Endothelial cell of umbilical vein (primary cell): ENCODE results near the gene CALML6. TPM values are rescaled to one million over a fixed set of nuclear protein-coding genes. Genes with fewer than 3 reads are reported as not detected.

Experiments used
- BruUV-seq: library from RNA; stranded (reverse); fragments of 400-500 nt; replicated peaks from 2 replicates; lab custom pipeline; 2021; lab: Mats Ljungman, UMichigan
- CTCF ChIA-PET: fragments of 300-600, 350-600 bp; sonication (Branson Sonifier 250); formaldehyde crosslinking; loops from one replicate; lab custom pipeline; 2021; ENCODE audit warnings: antibody characterized with exemption, inconsistent platforms; lab: Charles Lee
- POLR2A ChIA-PET: fragments of 300-600, 350-600 bp; sonication (Branson Sonifier 250); formaldehyde crosslinking; loops from one replicate; lab custom pipeline; 2021; ENCODE audit warnings: antibody characterized with exemption, inconsistent platforms; lab: Charles Lee
- DNase-seq: peaks from one replicate; pipeline ENCODE4 v3.0.0-alpha.2; 2011; ENCODE audit warnings: low read depth, low spot score
- FAIRE-seq: peaks from 2 replicates; lab custom pipeline; 2011; peaks lifted over from hg19 to GRCh38; lab: Jason Lieb, UNC
- H2AFZ ChIP-seq: 2 replicates; pipeline ENCODE4 v1.6.0; 2012; ENCODE audit warnings: low read depth, low read length, control low read depth, inconsistent platforms
- H3K27ac ChIP-seq: 2 replicates; pipeline ENCODE4 v1.5.1; 2011; ENCODE audit warnings: low read depth, mild to moderate bottlenecking, control low read depth, low read length, moderate library complexity; ENCODE audit not compliant: insufficient read depth
- H3K27me3 ChIP-seq, 2 experiments: 2 replicates each; pipeline versions ENCODE4 v1.6.0 to v1.6.1; 2011; ENCODE audit warnings: low read length in 2 of 2, mixed read lengths in 1 of 2; ENCODE audit not compliant: control insufficient read depth in 2 of 2, insufficient read depth in 2 of 2
- H3K36me3 ChIP-seq, 2 experiments: 2 replicates in 1 of 2; 3 replicates in 1 of 2; pipeline ENCODE4 v1.5.1; 2011; ENCODE audit warnings: low read length in 2 of 2, mild to moderate bottlenecking in 1 of 2, moderate library complexity in 1 of 2; ENCODE audit not compliant: control insufficient read depth in 2 of 2, insufficient read depth in 2 of 2; ENCODE audit errors: extremely low read depth in 1 of 2
- H3K4me1 ChIP-seq: 3 replicates; pipeline ENCODE4 v1.5.1; 2011; ENCODE audit warnings: mild to moderate bottlenecking, low read length; ENCODE audit not compliant: control insufficient read depth, insufficient read depth; ENCODE audit errors: extremely low read depth
- H3K4me2 ChIP-seq: 2 replicates; pipeline ENCODE4 v1.6.1; 2011; ENCODE audit warnings: low read length, control low read depth, mixed read lengths; ENCODE audit not compliant: insufficient read depth
- H3K4me3 ChIP-seq, 3 experiments: fragments of 200-600 bp in 1 of 3; sonication (generic), shearing (Covaris generic) in 1 of 3; replicated peaks in 1 of 3; 2 replicates each; pipeline ENCODE4 v1.5.1; 2011 to 2016; ENCODE audit warnings: control low read depth in 3 of 3, low read length in 3 of 3, mild to moderate bottlenecking in 2 of 3, inconsistent platforms in 1 of 3, low read depth in 1 of 3, moderate library complexity in 1 of 3; ENCODE audit not compliant: insufficient read depth in 1 of 3
- H3K79me2 ChIP-seq: 2 replicates; pipeline ENCODE4 v1.6.0; 2012; ENCODE audit warnings: low read length, inconsistent platforms; ENCODE audit not compliant: control insufficient read depth, insufficient read depth
- H3K9ac ChIP-seq: replicated peaks from 2 replicates; pipeline ENCODE3; 2011; ENCODE audit warnings: low read length, control low read depth; ENCODE audit not compliant: insufficient read depth; ENCODE audit errors: extremely low read depth
- H3K9me1 ChIP-seq: replicated peaks from 3 replicates; pipeline ENCODE4 v1.6.0; 2011; ENCODE audit warnings: mild to moderate bottlenecking, low read length; ENCODE audit not compliant: control insufficient read depth, insufficient read depth; ENCODE audit errors: extremely low read depth
- H3K9me3 ChIP-seq: replicated peaks from 2 replicates; pipeline ENCODE4 v1.5.1; 2012; ENCODE audit warnings: low read length, inconsistent platforms; ENCODE audit not compliant: control insufficient read depth, insufficient read depth
- H4K20me1 ChIP-seq: replicated peaks from 2 replicates; pipeline ENCODE3; 2011; ENCODE audit warnings: mild to moderate bottlenecking, low read length; ENCODE audit not compliant: control insufficient read depth, insufficient read depth; ENCODE audit errors: extremely low read depth
- EZH2 ChIP-seq: IDR thresholded peaks from 2 replicates; pipeline ENCODE4 v1.6.1; 2012; ENCODE audit warnings: borderline replicate concordance, low read depth, mild to moderate bottlenecking, moderate library complexity, low read length, inconsistent platforms; ENCODE audit not compliant: severe bottlenecking
- FOS ChIP-seq: IDR thresholded peaks from 2 replicates; pipeline ENCODE4 v1.6.1; 2011; ENCODE audit warnings: mild to moderate bottlenecking, low read length, moderate library complexity, borderline replicate concordance; ENCODE audit not compliant: insufficient read depth
- GATA2 ChIP-seq: IDR thresholded peaks from 2 replicates; pipeline ENCODE4 v1.7.0; 2011; ENCODE audit warnings: low read depth, mild to moderate bottlenecking, moderate library complexity, mixed read lengths, low read length; ENCODE audit not compliant: insufficient read length, insufficient read depth
- JUN ChIP-seq: IDR thresholded peaks from 2 replicates; pipeline ENCODE4 v1.6.1; 2011; ENCODE audit warnings: borderline replicate concordance, low read depth; ENCODE audit not compliant: insufficient read length, insufficient read depth
- MYC ChIP-seq: IDR thresholded peaks from one replicate; pipeline ENCODE4 v1.6.1; 2011; ENCODE audit warnings: mild to moderate bottlenecking, low read depth, low read length
- POLR2A ChIP-seq: IDR thresholded peaks from 2 replicates; pipeline ENCODE4 v1.6.1; 2012; ENCODE audit warnings: low read depth, mild to moderate bottlenecking, control low read depth, low read length
- POLR2AphosphoS5 ChIP-seq: IDR thresholded peaks from 2 replicates; pipeline ENCODE4 v1.6.1; 2012; ENCODE audit warnings: low read depth, mild to moderate bottlenecking, control low read depth, low read length, moderate library complexity; ENCODE audit not compliant: insufficient read depth
- dilution Hi-C: fragments of 300-500 bp; cut with MboI; formaldehyde crosslinking; loops from one replicate; pipeline ENCODE4 v1.15.0; 2019; ENCODE audit warnings: low sequenced_read_pairs; ENCODE audit not compliant: extremely low pct_ligation_motif_present
- intact Hi-C: fragments of 100-400 bp; cut with micrococcal nuclease; formaldehyde crosslinking; loops from one replicate; pipeline ENCODE4 v1.10.0; 2022
- polyA plus RNA-seq, 4 experiments: library from polyadenylated mRNA; depleted of rRNA in 3 of 4; stranded (reverse) in 3 of 4; unstranded in 1 of 4; fragments of >200 nt; gene quantifications; 2 replicates each; pipeline versions ENCODE4 v1.2.1 to v1.2.3, GENCODE V29; 2011 to 2012; ENCODE audit warnings: missing spikeins in 1 of 4
- total RNA-seq: library from RNA; stranded (reverse); gene quantifications from 2 replicates; pipeline ENCODE4 v1.2.3, GENCODE V29; 2021
- TF ChIP-seq, protein P1 (sequence below), 2 donors: IDR thresholded peaks; 1 replicate in 1 of 2; 2 replicates in 1 of 2; pipeline ENCODE4 v1.5.1; 2011; ENCODE audit warnings: low read length in 2 of 2, mild to moderate bottlenecking in 2 of 2, moderate library complexity in 2 of 2, control low read depth in 1 of 2, inconsistent platforms in 1 of 2, low read depth in 1 of 2; ENCODE audit not compliant: insufficient read depth in 1 of 2; ENCODE audit errors: extremely low read depth in 1 of 2
- TF ChIP-seq, protein P2 (sequence below): IDR thresholded peaks from 2 replicates; pipeline ENCODE4 v1.6.1; 2011; ENCODE audit not compliant: insufficient read depth, insufficient read length

Gene CALML6
- total and polyA plus RNA-seq, 2 donors (not counting 3 experiments of a cell fraction or from before 2014, with no cell fraction given), result 0.36 to 0.44 TPM

DNA sequence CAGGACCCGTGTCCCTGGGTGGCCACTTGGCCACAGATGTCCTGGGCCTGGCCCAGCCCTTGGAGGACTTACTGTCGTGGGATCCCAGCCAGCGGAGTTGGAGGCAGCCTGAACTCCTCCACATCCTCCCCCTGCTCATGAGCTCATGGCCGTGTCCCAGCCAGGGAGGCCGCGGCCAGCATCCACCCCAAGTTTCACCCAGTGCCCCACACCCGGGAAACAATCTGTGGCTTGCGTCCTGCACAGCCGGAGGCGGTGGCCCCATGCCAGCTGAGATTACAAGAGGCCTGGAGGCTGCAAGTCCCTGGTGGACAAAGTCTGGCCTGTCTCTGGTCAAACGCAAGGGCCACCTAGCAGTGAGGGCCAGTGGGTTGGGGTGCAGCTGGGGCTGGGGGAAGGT lies 31.5 kb downstream of the CALML6 start:
- POLR2A ChIA-PET, result no interaction called here
- Histone ChIP-seq H3K9me1 (no peaks in the 10 kb centered on the region), H3K9ac (no peak overlapping the region), H3K79me2 (no peaks in the 10 kb centered on the region), H3K27me3 (no peaks in the 10 kb centered on the region), H4K20me1 (no peaks in the 10 kb centered on the region), H3K4me3 (no peak overlapping the region), H2AFZ (no peak overlapping the region), H3K36me3 (no peaks in the 10 kb centered on the region), H3K9me3 (no peaks in the 10 kb centered on the region), H3K4me2 (no peak overlapping the region), H3K27ac (no peak overlapping the region), H3K4me1 (no peaks in the 10 kb centered on the region)
- FAIRE-seq (no peak), DNase-seq (no peak)
- dilution Hi-C loops (no loop called here), intact Hi-C loops (no loop called here)
- TF ChIP-seq EZH2, result no peak
- TF ChIP-seq FOS, result no peak
- no peak for TF ChIP-seq POLR2A
- no peak for TF ChIP-seq GATA2
- TF ChIP-seq MYC, result no peak
- TF ChIP-seq, protein P1, sequence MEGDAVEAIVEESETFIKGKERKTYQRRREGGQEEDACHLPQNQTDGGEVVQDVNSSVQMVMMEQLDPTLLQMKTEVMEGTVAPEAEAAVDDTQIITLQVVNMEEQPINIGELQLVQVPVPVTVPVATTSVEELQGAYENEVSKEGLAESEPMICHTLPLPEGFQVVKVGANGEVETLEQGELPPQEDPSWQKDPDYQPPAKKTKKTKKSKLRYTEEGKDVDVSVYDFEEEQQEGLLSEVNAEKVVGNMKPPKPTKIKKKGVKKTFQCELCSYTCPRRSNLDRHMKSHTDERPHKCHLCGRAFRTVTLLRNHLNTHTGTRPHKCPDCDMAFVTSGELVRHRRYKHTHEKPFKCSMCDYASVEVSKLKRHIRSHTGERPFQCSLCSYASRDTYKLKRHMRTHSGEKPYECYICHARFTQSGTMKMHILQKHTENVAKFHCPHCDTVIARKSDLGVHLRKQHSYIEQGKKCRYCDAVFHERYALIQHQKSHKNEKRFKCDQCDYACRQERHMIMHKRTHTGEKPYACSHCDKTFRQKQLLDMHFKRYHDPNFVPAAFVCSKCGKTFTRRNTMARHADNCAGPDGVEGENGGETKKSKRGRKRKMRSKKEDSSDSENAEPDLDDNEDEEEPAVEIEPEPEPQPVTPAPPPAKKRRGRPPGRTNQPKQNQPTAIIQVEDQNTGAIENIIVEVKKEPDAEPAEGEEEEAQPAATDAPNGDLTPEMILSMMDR (IDR thresholded peaks at IDR 0.05; ENCODE audit: extremely low read depth in 1 of 2, insufficient read depth in 1 of 2, low read depth in 1 of 2, low read length in 2 of 2), result no peak
- TF ChIP-seq, protein P2, sequence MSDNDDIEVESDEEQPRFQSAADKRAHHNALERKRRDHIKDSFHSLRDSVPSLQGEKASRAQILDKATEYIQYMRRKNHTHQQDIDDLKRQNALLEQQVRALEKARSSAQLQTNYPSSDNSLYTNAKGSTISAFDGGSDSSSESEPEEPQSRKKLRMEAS, result no peak
- no peak for TF ChIP-seq POLR2AphosphoS5
- TF ChIP-seq JUN, result no peak
- no TSS peak for BruUV-seq
- CTCF ChIA-PET, result interaction anchor here (2.7 kb wide), 1 partner anchor 98 kb away, joined by 9 read pairs; no protein-coding TSS in a partner anchor
